Urinary bladder (tissue), 4 donors: ENCODE results near the gene TMEM125. TPM values are rescaled to one million over a fixed set of nuclear protein-coding genes. Genes with fewer than 3 reads are reported as not detected.

Experiments used
- DNase-seq: peaks from one replicate; pipeline ENCODE4 v3.0.0-alpha.2; 2015; ENCODE audit errors: extremely low spot score
- H3K27ac ChIP-seq: one replicate; pipeline ENCODE4 v1.5.1; 2013; ENCODE audit warnings: low read depth, mild to moderate bottlenecking, moderate library complexity
- H3K36me3 ChIP-seq: one replicate; pipeline ENCODE4 v1.6.1; 2013; ENCODE audit warnings: mild to moderate bottlenecking, moderate library complexity; ENCODE audit not compliant: insufficient read depth
- H3K4me1 ChIP-seq: one replicate; pipeline ENCODE4 v1.6.1; 2013; ENCODE audit warnings: mild to moderate bottlenecking, moderate library complexity; ENCODE audit not compliant: insufficient read depth
- H3K4me3 ChIP-seq: one replicate; pipeline ENCODE4 v1.5.1; 2013; ENCODE audit warnings: low read depth, low read length
- WGBS: extraction: QIAGEN DNeasy Blood & Tissue Kit; methylation state at CpG from one replicate; pipeline ENCODE4 v1.1.7; 2013; 5-methylcytosine and 5-hydroxymethylcytosine counted together
- polyA plus RNA-seq: library from polyadenylated mRNA; stranded (reverse); fragments of 200-250 nt; gene quantifications from one replicate; pipeline ENCODE4 v1.2.3, GENCODE V29; 2013
- total RNA-seq: library from RNA; depleted of rRNA; stranded (reverse); fragments of >200 nt; gene quantifications from one replicate; pipeline ENCODE4 v1.2.3, GENCODE V29; 2014
- donor health status: healthy with polysubstance abuse.
- donor health status: healthy.

Gene TMEM125
- total and polyA plus RNA-seq, 2 donors, result 0.32 to 0.47 TPM

GRCh38 chr1:43255438-43256210 lies 14.2 kb upstream of the TMEM125 start:
- no peaks in the 10 kb centered on the region for H3K4me1 ChIP-seq
- no peak overlapping the region for H3K27ac ChIP-seq
- H3K36me3 ChIP-seq, result no peaks in the 10 kb centered on the region
- no peak overlapping the region for H3K4me3 ChIP-seq
- no peak for DNase-seq
- 77% methylated on average over 10 of the region's 10 CpGs for WGBS

- 81% methylated on average over 8 of the region's 8 CpGs for WGBS
- Histone ChIP-seq H3K4me3 (no peak overlapping the region), H3K27ac (no peak overlapping the region), H3K4me1 (no peaks in the 10 kb centered on the region), H3K36me3 (no peaks in the 10 kb centered on the region)
- no peak for DNase-seq
These were observed 12.9 kb upstream of the TMEM125 start for GRCh38 chr1:43256675-43257570.

- no peak for DNase-seq
- WGBS, result 93% methylated on average over 3 of the region's 3 CpGs
These were observed 11.4 kb upstream of the TMEM125 start for GRCh38 chr1:43258370-43258769.

GRCh38 chr1:43265431-43265830 lies 4.4 kb upstream of the TMEM125 start:
- 82% methylated on average over 4 of the region's 4 CpGs for WGBS
- no peak overlapping the region for H3K4me3 ChIP-seq
- no peaks in the 10 kb centered on the region for H3K36me3 ChIP-seq
- H3K4me1 ChIP-seq, result no peaks in the 10 kb centered on the region
- no peak overlapping the region for H3K27ac ChIP-seq
- no peak for DNase-seq

More at GRCh38 chr1:43258370-43258769, 11.4 kb upstream of the TMEM125 start:
- H3K36me3 ChIP-seq, result no peaks in the 10 kb centered on the region
- H3K27ac ChIP-seq, result no peak overlapping the region
- no peak overlapping the region for H3K4me3 ChIP-seq
- no peaks in the 10 kb centered on the region for H3K4me1 ChIP-seq

GRCh38 chr1:43266881-43267280 lies 2.9 kb upstream of the TMEM125 start:
- DNase-seq, result no peak
- H3K4me1 ChIP-seq, result no peaks in the 10 kb centered on the region
- no peak overlapping the region for H3K4me3 ChIP-seq
- WGBS, result 92% methylated on average over 1 of the region's 1 CpG
- H3K27ac ChIP-seq, result no peak overlapping the region
- no peaks in the 10 kb centered on the region for H3K36me3 ChIP-seq

GRCh38 chr1:43267291-43267805 lies 2.4 kb upstream of the TMEM125 start:
- no peak overlapping the region for H3K4me3 ChIP-seq
- H3K36me3 ChIP-seq, result no peaks in the 10 kb centered on the region
- H3K4me1 ChIP-seq, result no peaks in the 10 kb centered on the region
- no peak overlapping the region for H3K27ac ChIP-seq
- DNase-seq, result no peak
- WGBS, result 84% methylated on average over 9 of the region's 9 CpGs

- no peak overlapping the region for H3K4me3 ChIP-seq
- H3K27ac ChIP-seq, result no peak overlapping the region
- no peak for DNase-seq
- no peaks in the 10 kb centered on the region for H3K36me3 ChIP-seq
- 92% methylated on average over 3 of the region's 3 CpGs for WGBS
- no peaks in the 10 kb centered on the region for H3K4me1 ChIP-seq
These were observed 1.9 kb upstream of the TMEM125 start for GRCh38 chr1:43267818-43268425.

- H3K4me3 ChIP-seq, result no peak overlapping the region
- DNase-seq, result peak; percentile 56
These were observed 775 bp downstream of the TMEM125 start for GRCh38 chr1:43270421-43271095.

GRCh38 chr1:43271186-43272118 lies 1.7 kb downstream of the TMEM125 start:
- H3K4me3 ChIP-seq, result no peak overlapping the region
- no peaks in the 10 kb centered on the region for H3K36me3 ChIP-seq
- no peak overlapping the region for H3K27ac ChIP-seq
- no peaks in the 10 kb centered on the region for H3K4me1 ChIP-seq
- 66% methylated on average over 12 of the region's 12 CpGs for WGBS
- DNase-seq, result no peak

More at GRCh38 chr1:43270421-43271095, 775 bp downstream of the TMEM125 start:
- H3K4me1 ChIP-seq, result no peaks in the 10 kb centered on the region
- H3K36me3 ChIP-seq, result no peaks in the 10 kb centered on the region
- whole genome bisulfite sequencing, result 8% methylated on average over 29 of the region's 29 CpGs
- no peak overlapping the region for H3K27ac ChIP-seq

GRCh38 chr1:43272161-43272560 lies 2.4 kb downstream of the TMEM125 start:
- Histone ChIP-seq H3K36me3 (no peaks in the 10 kb centered on the region), H3K27ac (no peak overlapping the region), H3K4me1 (no peaks in the 10 kb centered on the region), H3K4me3 (no peak overlapping the region)
- no peak for DNase-seq
- WGBS, result 54% methylated on average over 9 of the region's 9 CpGs

- Histone ChIP-seq H3K4me3 (no peak overlapping the region), H3K27ac (no peak overlapping the region), H3K4me1 (no peaks in the 10 kb centered on the region), H3K36me3 (no peaks in the 10 kb centered on the region)
- whole genome bisulfite sequencing, result 95% methylated on average over 46 of the region's 46 CpGs
- DNase-seq, result no peak
These were observed 3.1 kb downstream of the TMEM125 start for GRCh38 chr1:43272576-43273571.
